Measurements from ENCODE around the gene IRX4.

- TF ChIP-seq CTCF (IDR thresholded peaks at IDR 0.05): no peak
- TF ChIP-seq POLR2A (IDR thresholded peaks at IDR 0.05): no peak
Observed at GRCh38 chr5:1865948-1866347, 16.8 kb downstream of the IRX4 start.
